Nephron progenitor cell (in vitro differentiated cells): ENCODE data around the gene C13orf46.
"Not testable (repeated sequence)": the region's sequence is repeated elsewhere in the genome, so short reads cannot be mapped to it uniquely, and the experiment has no call there.

Experiments used
- DNase-seq: peaks from one replicate; pipeline ENCODE4 v3.0.0; 2021
- H3K27ac Mint-ChIP-seq: 2 replicates; pipeline ENCODE4 v1.8.0; 2021; ENCODE audit warnings: mild to moderate bottlenecking, moderate library complexity, mixed read lengths
- H3K27me3 Mint-ChIP-seq: 2 replicates; pipeline ENCODE4 v1.8.0; 2021; ENCODE audit warnings: mild to moderate bottlenecking, low read depth, mixed read lengths; ENCODE audit not compliant: poor library complexity
- H3K36me3 Mint-ChIP-seq: 2 replicates; pipeline ENCODE4 v1.8.0; 2021; ENCODE audit warnings: low read depth, mixed read lengths
- H3K4me1 Mint-ChIP-seq: 2 replicates; pipeline ENCODE4 v1.8.0; 2021; ENCODE audit warnings: mixed read lengths
- H3K4me3 Mint-ChIP-seq: 2 replicates; pipeline ENCODE4 v1.8.0; 2021; ENCODE audit warnings: mild to moderate bottlenecking, moderate library complexity, mixed read lengths
- H3K9me3 Mint-ChIP-seq: 2 replicates; pipeline ENCODE4 v1.8.0; 2021; ENCODE audit warnings: mild to moderate bottlenecking, moderate library complexity, mixed read lengths
- CTCF ChIP-seq: fragments of 200-600 bp; sonication (generic); IDR thresholded peaks from 2 replicates; pipeline ENCODE4 v1.5.0; 2021; ENCODE audit warnings: antibody characterized with exemption

C13orf46 gene

GRCh38 chr13:113915012-113915763, 58.7 kb downstream of the C13orf46 start:
- no peak for TF ChIP-seq CTCF
- DNase-seq = no peak
- Mint-ChIP-seq H3K27ac (no peak overlapping the region), H3K4me3 (no peak overlapping the region), H3K36me3 (no peaks in the 10 kb centered on the region), H3K9me3 (peaks cover 10% of the 10 kb centered on the region), H3K4me1 (peaks cover 5% of the 10 kb centered on the region), H3K27me3 (peaks cover 30% of the 10 kb centered on the region)

DNA sequence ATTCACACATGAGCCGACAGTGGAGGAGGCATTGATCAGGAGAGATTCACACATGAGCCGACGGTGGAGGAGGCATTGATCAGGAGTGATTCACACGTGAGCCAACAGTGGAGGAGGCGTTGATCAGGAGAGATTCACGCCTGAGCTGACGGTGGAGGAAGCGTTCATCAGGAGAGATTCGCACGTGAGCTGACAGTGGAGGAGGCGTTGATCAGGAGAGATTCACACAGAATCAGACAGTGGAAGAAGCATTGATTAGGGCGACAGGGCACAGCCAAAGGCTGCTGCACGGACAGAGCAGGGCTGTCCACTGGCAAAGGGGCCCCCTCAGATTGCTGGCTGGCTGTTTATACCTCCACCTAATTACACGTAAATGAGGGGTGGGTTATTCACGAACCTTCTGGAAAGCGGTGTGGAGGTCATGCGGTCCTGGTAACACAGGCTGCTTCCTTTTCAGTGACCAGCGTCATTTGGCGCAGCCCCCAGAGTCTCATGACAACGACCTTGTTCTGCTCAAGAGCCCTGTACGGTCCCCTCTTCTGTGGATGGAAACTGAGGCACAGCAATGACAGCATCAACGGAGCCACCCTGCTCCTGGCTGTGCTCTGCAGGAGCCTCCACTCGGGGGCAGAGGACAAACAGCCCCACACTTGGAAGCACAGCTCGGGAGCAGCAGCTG, 59.4 kb downstream of the C13orf46 start:
- TF ChIP-seq CTCF = no peak
- Mint-ChIP-seq H3K36me3 (no peaks in the 10 kb centered on the region), H3K4me1 (peaks cover 5% of the 10 kb centered on the region), H3K9me3 (peaks cover 10% of the 10 kb centered on the region), H3K27me3 (peaks cover 32% of the 10 kb centered on the region), H3K27ac (no peak overlapping the region), H3K4me3 (no peak overlapping the region)
- DNase-seq = no peak

DNA sequence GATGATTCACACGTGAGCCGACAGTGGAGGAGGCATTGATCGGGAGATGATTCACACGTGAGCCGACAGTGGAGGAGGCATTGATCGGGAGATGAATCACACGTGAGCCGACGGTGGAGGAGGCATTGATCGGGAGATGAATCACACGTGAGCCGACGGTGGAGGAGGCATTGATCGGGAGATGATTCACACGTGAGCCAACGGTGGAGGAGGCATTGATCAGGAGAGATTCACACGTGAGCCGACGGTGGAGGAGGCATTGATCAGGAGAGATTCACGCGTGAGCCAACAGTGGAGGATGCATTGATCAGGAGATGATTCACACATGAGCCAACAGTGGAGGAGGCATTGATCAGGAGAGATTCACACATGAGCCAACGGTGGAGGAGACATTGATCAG, 60.0 kb downstream of the C13orf46 start:
- Mint-ChIP-seq H3K27me3 (peaks cover 34% of the 10 kb centered on the region), H3K4me1 (peaks cover 11% of the 10 kb centered on the region)
- H3K27ac Mint-ChIP-seq, H3K9me3 Mint-ChIP-seq, H3K4me3 Mint-ChIP-seq, DNase-seq, H3K36me3 Mint-ChIP-seq: not testable (repeated sequence)

GRCh38 chr13:113913408-113913807, 60.5 kb downstream of the C13orf46 start:
- not testable (repeated sequence) for H3K9me3 Mint-ChIP-seq

DNA sequence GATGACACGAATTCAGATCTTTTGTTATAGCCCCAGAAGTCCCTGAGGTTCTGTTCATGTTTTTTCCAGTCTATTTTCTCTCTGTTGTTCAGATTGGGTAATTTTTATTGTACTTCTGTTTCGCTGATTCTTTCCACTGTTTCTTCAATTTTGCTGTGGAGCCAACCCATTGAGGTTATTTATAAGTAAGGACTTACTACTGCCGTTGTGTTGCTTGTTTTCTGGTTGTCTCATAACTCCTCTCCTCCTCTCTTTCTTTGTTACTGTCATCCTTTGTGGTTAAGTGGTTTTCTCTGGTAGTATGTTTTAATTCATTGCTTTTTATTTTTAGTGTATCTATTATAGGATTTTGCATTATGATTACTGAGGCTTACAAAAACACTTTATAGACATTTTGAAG, 61.3 kb downstream of the C13orf46 start:
- TF ChIP-seq CTCF = no peak
- Mint-ChIP-seq H3K27me3 (peaks cover 30% of the 10 kb centered on the region), H3K4me3 (no peak overlapping the region), H3K27ac (no peak overlapping the region), H3K4me1 (peaks cover 23% of the 10 kb centered on the region), H3K36me3 (no peaks in the 10 kb centered on the region), H3K9me3 (peaks cover 10% of the 10 kb centered on the region)
- no peak for DNase-seq

More at GRCh38 chr13:113913408-113913807, 60.5 kb downstream of the C13orf46 start:
- peak overlapping the region; percentile 24 for H3K27ac Mint-ChIP-seq
- H3K36me3 Mint-ChIP-seq, H3K4me3 Mint-ChIP-seq, DNase-seq: not testable (repeated sequence)
- peaks cover 15% of the 10 kb centered on the region for H3K4me1 Mint-ChIP-seq
- H3K27me3 Mint-ChIP-seq = peaks cover 34% of the 10 kb centered on the region

DNA sequence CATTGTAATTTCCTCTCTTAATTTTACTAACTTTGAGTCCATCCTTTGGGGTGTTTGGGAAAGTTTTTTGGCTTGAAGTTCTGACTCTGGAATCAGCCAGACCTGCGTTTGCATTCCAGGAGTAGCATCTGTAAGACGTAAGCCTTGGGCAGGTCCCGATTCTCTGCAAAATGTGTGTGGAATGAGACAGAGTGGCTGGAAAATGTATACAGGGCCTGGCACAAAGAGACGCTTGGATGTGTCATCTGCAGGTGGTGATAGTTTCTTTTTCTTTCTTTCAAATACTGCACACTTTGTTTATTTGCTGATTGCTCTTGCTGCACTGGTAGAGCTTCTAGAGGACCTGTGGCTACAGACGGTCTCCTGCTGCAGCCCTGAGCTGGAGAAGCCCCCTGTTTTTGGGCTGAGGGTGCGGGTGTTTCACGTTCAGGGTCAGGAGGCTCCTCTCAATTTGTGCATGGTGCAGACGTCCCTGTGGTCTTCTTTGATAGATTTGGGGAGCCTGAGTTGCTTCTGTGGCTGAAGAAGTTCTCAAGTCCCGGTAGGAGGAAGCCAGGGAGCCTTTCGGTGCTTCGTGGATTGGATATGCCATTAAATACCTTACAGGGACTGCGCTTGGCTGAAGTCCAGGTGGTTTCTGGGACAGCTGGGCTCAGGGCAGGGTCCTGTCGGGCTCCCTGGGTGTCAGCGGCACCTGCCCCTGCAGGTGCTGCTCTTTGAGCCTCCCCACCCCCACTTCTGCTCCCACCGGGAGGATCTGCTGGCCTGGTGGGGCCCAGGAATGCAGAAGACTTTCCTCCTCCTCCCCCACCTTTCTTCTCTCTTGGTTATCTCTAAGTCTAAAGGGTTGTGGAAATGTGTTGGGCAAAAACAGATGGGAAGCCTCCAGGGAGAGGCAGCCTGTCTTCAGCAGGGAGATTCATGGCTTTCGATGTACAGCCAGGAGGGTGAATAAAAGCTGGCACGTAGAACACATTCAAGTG, 66.0 kb downstream of the C13orf46 start:
- TF ChIP-seq CTCF = no peak
- Mint-ChIP-seq H3K36me3 (no peaks in the 10 kb centered on the region), H3K27ac (no peak overlapping the region), H3K9me3 (peaks cover 10% of the 10 kb centered on the region), H3K4me3 (no peak overlapping the region), H3K4me1 (peaks cover 19% of the 10 kb centered on the region), H3K27me3 (peaks cover 10% of the 10 kb centered on the region)
- DNase-seq = peak; percentile 24
